Panc1 (cell line): Measurements from ENCODE around the gene COMMD8.

Experiments
- CTCF ChIP-seq: fragments of 450-650 bp; IDR thresholded peaks from 2 replicates; pipeline ENCODE4 v1.5.1; 2017; ENCODE audit warnings: mild to moderate bottlenecking
- POLR2AphosphoS5 ChIP-seq: IDR thresholded peaks from 2 replicates; pipeline ENCODE4 v1.6.1; 2012; ENCODE audit warnings: mild to moderate bottlenecking, low read depth, low read length, moderate library complexity
- REST ChIP-seq, 2 experiments: IDR thresholded peaks; 2 replicates each; pipeline ENCODE4 v1.6.1; 2011 to 2012; ENCODE audit warnings: low read depth in 2 of 2, control low read depth in 1 of 2, low read length in 1 of 2, mild to moderate bottlenecking in 1 of 2, moderate library complexity in 1 of 2; ENCODE audit not compliant: insufficient read depth in 1 of 2
- SIN3A ChIP-seq: IDR thresholded peaks from 2 replicates; pipeline ENCODE4 v1.6.1; 2012; ENCODE audit warnings: low read depth, mild to moderate bottlenecking, low read length, moderate library complexity, borderline replicate concordance; ENCODE audit not compliant: insufficient read depth
- TCF7L2 ChIP-seq: IDR thresholded peaks from 2 replicates; pipeline ENCODE4 v1.6.1; 2011; ENCODE audit warnings: mild to moderate bottlenecking, low read depth, low read length, inconsistent platforms

GRCh38 chr4:47466056-47466785 lies 2.7 kb upstream of the COMMD8 start:
- TF ChIP-seq CTCF: no peak
- no peak for TF ChIP-seq POLR2AphosphoS5
- no peak for TF ChIP-seq TCF7L2
- TF ChIP-seq REST (IDR thresholded peaks at IDR 0.05; ENCODE audit: insufficient read depth in 1 of 2, low read depth in 2 of 2, low read length in 1 of 2): no peak
- no peak for TF ChIP-seq SIN3A
